HepG2 (cell line): ENCODE measurements around the gene ARHGEF10L. TPM values are rescaled to one million over a fixed set of nuclear protein-coding genes. Genes with fewer than 3 reads are reported as not detected.

Source experiments
- BHLHE40 ChIP-seq: IDR thresholded peaks from 2 replicates; pipeline ENCODE4 v1.6.1; 2011; ENCODE audit warnings: low read length, improper control_type of control experiment
- ELF3 ChIP-seq: IDR thresholded peaks from 2 replicates; pipeline ENCODE4 v1.6.1; 2016; ENCODE audit warnings: missing genetic modification reagents, missing compliant biosample characterization
- GATA4 ChIP-seq: sonication (generic); IDR thresholded peaks from 2 replicates; pipeline ENCODE4 v1.6.1; 2016; ENCODE audit warnings: antibody characterized with exemption, low read depth, borderline replicate concordance
- HOXD1 ChIP-seq: sonication (generic); formaldehyde crosslinking; IDR thresholded peaks from 2 replicates; pipeline ENCODE4 v1.5.0; 2020; ENCODE audit warnings: missing genetic modification reagents
- LCORL ChIP-seq, 2 experiments: fragments of 450-650 bp in 1 of 2; sonication (generic) in 1 of 2; formaldehyde crosslinking in 1 of 2; IDR thresholded peaks; 2 replicates each; pipeline versions ENCODE4 v1.5.0 to v1.6.1; 2017 to 2020; ENCODE audit warnings: antibody characterized with exemption in 1 of 2, missing genetic modification reagents in 1 of 2
- PAWR ChIP-seq: sonication (generic); formaldehyde crosslinking; IDR thresholded peaks from 2 replicates; pipeline ENCODE4 v1.4.0; 2020; ENCODE audit warnings: missing genetic modification reagents, mild to moderate bottlenecking, borderline replicate concordance
- PLRG1 ChIP-seq: fragments of 450-650 bp; conservative IDR thresholded peaks from 2 replicates; pipeline ENCODE4 v1.6.1; 2016
- SIX1 ChIP-seq: sonication (generic); formaldehyde crosslinking; IDR thresholded peaks from 2 replicates; pipeline ENCODE4 v1.4.0; 2020; ENCODE audit warnings: missing genetic modification reagents, borderline replicate concordance
- ZEB1 ChIP-seq: IDR thresholded peaks from 2 replicates; pipeline ENCODE4 v1.6.1; 2012; ENCODE audit warnings: mild to moderate bottlenecking, low read depth, inconsistent platforms; ENCODE audit not compliant: insufficient replicate concordance
- ZKSCAN5 ChIP-seq: sonication (generic); formaldehyde crosslinking; IDR thresholded peaks from 2 replicates; pipeline ENCODE4 v1.5.1; 2020; ENCODE audit warnings: mild to moderate bottlenecking, missing genetic modification reagents
- ZNF350 ChIP-seq: sonication (generic); formaldehyde crosslinking; IDR thresholded peaks from 2 replicates; pipeline ENCODE4 v1.4.0; 2020; ENCODE audit warnings: mild to moderate bottlenecking, low read depth, missing genetic modification reagents, borderline replicate concordance
- ZNF441 ChIP-seq: sonication (generic); formaldehyde crosslinking; IDR thresholded peaks from 2 replicates; pipeline ENCODE4 v1.7.0; 2021; ENCODE audit warnings: missing genetic modification reagents, borderline replicate concordance
- ZNF674 ChIP-seq: sonication (generic); formaldehyde crosslinking; IDR thresholded peaks from 2 replicates; pipeline ENCODE4 v1.5.0; 2020; ENCODE audit warnings: low read depth, mild to moderate bottlenecking, missing genetic modification reagents
- ZSCAN29 ChIP-seq: sonication (generic); formaldehyde crosslinking; conservative IDR thresholded peaks from 2 replicates; pipeline ENCODE4 v1.4.0; 2020; ENCODE audit warnings: mild to moderate bottlenecking, missing genetic modification reagents
- polyA plus RNA-seq, 8 experiments: library from polyadenylated mRNA; depleted of rRNA in 3 of 8; stranded (reverse) in 7 of 8; unstranded in 1 of 8; fragments of >200 nt; fragmentation: Illumina TruSeq in 4 of 8; extraction: Trizol in 4 of 8; gene quantifications; 2 replicates each; pipeline versions ENCODE4 v1.2.1 to v1.2.3, GENCODE V29; 2011 to 2016; ENCODE audit warnings: low read depth in 4 of 8, missing spikeins in 1 of 8, mixed read lengths in 1 of 8; ENCODE audit not compliant: insufficient read depth in 1 of 8
- total RNA-seq, 5 experiments: library from RNA; depleted of rRNA; stranded (reverse); fragments of >200 nt; fragmentation: Illumina TruSeq; extraction: Trizol; gene quantifications; 2 replicates each; pipeline ENCODE4 v1.2.3, GENCODE V29; 2016; ENCODE audit warnings: low read depth in 1 of 5
- TF ChIP-seq, protein P1 (sequence below): sonication (generic); formaldehyde crosslinking; IDR thresholded peaks from 2 replicates; pipeline ENCODE4 v1.4.0; 2020; ENCODE audit warnings: mild to moderate bottlenecking, missing genetic modification reagents
- TF ChIP-seq, protein P2 (sequence below): sonication (generic); formaldehyde crosslinking; IDR thresholded peaks from 2 replicates; pipeline ENCODE4 v1.4.0; 2020; ENCODE audit warnings: missing genetic modification reagents
- TF ChIP-seq, protein P3 (sequence below): sonication (generic); formaldehyde crosslinking; IDR thresholded peaks from 2 replicates; pipeline ENCODE4 v1.4.0; 2020; ENCODE audit warnings: mild to moderate bottlenecking, missing genetic modification reagents
- TF ChIP-seq, protein P4 (sequence below): sonication (generic); formaldehyde crosslinking; IDR thresholded peaks from 2 replicates; pipeline ENCODE4 v1.4.0; 2020; ENCODE audit warnings: missing genetic modification reagents, borderline replicate concordance

Gene ARHGEF10L
- total and polyA plus RNA-seq, 2 of the 13 experiments (the other 11 are each of a cell fraction or from before 2014, with no cell fraction given), result 46.5 to 78.3 TPM

DNA sequence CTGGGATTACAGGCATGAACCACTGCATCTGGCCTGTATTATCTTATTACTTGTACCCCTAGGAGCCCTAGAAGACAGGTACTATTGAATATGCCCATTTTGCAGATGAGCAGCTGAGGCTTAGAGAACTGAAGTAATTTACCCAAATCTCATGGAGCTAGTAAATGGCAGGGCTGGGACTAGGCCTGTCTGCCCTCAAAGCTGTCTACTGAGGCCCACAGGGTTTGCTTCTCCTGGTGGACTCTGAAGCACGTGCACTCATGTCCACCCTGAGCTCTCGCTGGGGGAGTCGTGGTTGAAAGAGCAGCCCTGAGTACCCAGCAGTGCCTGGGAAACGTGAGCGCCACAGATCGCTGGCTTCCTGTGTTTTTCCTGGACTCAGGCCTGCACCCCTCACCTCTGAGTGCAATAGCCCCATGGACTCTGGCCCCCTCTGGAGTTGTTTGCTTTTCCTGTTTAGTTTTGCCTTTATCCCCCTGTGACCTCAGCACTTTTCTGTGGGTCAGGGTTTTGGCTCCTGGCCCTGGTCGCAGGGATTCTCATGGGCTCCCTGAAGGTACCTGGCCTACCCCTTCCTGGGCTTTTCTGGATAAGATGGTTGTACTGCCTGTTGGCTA, 52.4 kb downstream of the ARHGEF10L start (continued):
- TF ChIP-seq, protein P1, sequence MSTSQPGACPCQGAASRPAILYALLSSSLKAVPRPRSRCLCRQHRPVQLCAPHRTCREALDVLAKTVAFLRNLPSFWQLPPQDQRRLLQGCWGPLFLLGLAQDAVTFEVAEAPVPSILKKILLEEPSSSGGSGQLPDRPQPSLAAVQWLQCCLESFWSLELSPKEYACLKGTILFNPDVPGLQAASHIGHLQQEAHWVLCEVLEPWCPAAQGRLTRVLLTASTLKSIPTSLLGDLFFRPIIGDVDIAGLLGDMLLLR (CRISPR knock-in tag), result peak; percentile 88
- TF ChIP-seq, protein P2, sequence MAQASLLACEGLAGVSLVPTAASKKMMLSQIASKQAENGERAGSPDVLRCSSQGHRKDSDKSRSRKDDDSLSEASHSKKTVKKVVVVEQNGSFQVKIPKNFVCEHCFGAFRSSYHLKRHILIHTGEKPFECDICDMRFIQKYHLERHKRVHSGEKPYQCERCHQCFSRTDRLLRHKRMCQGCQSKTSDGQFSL, result peak; percentile 76
- TF ChIP-seq ELF3 (peak; percentile 96), ZKSCAN5 (no peak), PLRG1 (no peak), ZNF441 (peak; percentile 89), LCORL (IDR thresholded peaks at IDR 0.05) (no peak; the same call in 1 of the 2 replicates), LCORL (CRISPR knock-in tag; IDR thresholded peaks at IDR 0.05) (peak; percentile 99), ZNF350 (peak; percentile 79; the same call in 1 of the 2 replicates), ZNF674 (CRISPR knock-in tag) (no peak), SIX1 (CRISPR knock-in tag) (peak; percentile 72; the same call in 1 of the 2 replicates), ZSCAN29 (CRISPR knock-in tag) (peak; percentile 93), HOXD1 (CRISPR knock-in tag) (peak; percentile 87), PAWR (no peak), GATA4 (no peak), BHLHE40 (peak; percentile 99), ZEB1 (peak; percentile 60)
- TF ChIP-seq, protein P3, sequence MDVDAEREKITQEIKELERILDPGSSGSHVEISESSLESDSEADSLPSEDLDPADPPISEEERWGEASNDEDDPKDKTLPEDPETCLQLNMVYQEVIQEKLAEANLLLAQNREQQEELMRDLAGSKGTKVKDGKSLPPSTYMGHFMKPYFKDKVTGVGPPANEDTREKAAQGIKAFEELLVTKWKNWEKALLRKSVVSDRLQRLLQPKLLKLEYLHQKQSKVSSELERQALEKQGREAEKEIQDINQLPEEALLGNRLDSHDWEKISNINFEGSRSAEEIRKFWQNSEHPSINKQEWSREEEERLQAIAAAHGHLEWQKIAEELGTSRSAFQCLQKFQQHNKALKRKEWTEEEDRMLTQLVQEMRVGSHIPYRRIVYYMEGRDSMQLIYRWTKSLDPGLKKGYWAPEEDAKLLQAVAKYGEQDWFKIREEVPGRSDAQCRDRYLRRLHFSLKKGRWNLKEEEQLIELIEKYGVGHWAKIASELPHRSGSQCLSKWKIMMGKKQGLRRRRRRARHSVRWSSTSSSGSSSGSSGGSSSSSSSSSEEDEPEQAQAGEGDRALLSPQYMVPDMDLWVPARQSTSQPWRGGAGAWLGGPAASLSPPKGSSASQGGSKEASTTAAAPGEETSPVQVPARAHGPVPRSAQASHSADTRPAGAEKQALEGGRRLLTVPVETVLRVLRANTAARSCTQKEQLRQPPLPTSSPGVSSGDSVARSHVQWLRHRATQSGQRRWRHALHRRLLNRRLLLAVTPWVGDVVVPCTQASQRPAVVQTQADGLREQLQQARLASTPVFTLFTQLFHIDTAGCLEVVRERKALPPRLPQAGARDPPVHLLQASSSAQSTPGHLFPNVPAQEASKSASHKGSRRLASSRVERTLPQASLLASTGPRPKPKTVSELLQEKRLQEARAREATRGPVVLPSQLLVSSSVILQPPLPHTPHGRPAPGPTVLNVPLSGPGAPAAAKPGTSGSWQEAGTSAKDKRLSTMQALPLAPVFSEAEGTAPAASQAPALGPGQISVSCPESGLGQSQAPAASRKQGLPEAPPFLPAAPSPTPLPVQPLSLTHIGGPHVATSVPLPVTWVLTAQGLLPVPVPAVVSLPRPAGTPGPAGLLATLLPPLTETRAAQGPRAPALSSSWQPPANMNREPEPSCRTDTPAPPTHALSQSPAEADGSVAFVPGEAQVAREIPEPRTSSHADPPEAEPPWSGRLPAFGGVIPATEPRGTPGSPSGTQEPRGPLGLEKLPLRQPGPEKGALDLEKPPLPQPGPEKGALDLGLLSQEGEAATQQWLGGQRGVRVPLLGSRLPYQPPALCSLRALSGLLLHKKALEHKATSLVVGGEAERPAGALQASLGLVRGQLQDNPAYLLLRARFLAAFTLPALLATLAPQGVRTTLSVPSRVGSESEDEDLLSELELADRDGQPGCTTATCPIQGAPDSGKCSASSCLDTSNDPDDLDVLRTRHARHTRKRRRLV (CRISPR knock-in tag), result peak; percentile 89
- TF ChIP-seq, protein P4, sequence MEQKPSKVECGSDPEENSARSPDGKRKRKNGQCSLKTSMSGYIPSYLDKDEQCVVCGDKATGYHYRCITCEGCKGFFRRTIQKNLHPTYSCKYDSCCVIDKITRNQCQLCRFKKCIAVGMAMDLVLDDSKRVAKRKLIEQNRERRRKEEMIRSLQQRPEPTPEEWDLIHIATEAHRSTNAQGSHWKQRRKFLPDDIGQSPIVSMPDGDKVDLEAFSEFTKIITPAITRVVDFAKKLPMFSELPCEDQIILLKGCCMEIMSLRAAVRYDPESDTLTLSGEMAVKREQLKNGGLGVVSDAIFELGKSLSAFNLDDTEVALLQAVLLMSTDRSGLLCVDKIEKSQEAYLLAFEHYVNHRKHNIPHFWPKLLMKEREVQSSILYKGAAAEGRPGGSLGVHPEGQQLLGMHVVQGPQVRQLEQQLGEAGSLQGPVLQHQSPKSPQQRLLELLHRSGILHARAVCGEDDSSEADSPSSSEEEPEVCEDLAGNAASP (CRISPR knock-in tag), result peak; percentile 99
